GM21737 (cell line): Measurements from ENCODE around the gene ALDH1A1.
"Not testable (repeated sequence)": the region's sequence is repeated elsewhere in the genome, so short reads cannot be mapped to it uniquely, and the experiment has no call there.

Source experiments
- ATAC-seq: cut with Tn5 transposase; IDR thresholded peaks from one replicate; pipeline ENCODE4 v1.9.1; 2021; ENCODE audit warnings: mild to moderate bottlenecking, moderate library complexity; ENCODE audit not compliant: unreplicated experiment

The ALDH1A1 gene

GRCh38 chr9:72945391-72945790 is 7.5 kb downstream of the ALDH1A1 start:
- ATAC-seq = no peak

GRCh38 chr9:72943844-72944462 is 8.9 kb downstream of the ALDH1A1 start:
- ATAC-seq = no peak

GRCh38 chr9:72942451-72942850 is 10.4 kb downstream of the ALDH1A1 start:
- no peak for ATAC-seq

- ATAC-seq = not testable (repeated sequence)
Observed at GRCh38 chr9:72939581-72939980, 13.3 kb downstream of the ALDH1A1 start.

- ATAC-seq = no peak
Observed at GRCh38 chr9:72937545-72937944, 15.3 kb downstream of the ALDH1A1 start.

- ATAC-seq = no peak
Observed at GRCh38 chr9:72936679-72937078, 16.2 kb downstream of the ALDH1A1 start.

GRCh38 chr9:72936266-72936665 is 16.6 kb downstream of the ALDH1A1 start:
- ATAC-seq = no peak

GRCh38 chr9:72935595-72935994 is 17.3 kb downstream of the ALDH1A1 start:
- no peak for ATAC-seq

- ATAC-seq = no peak
Observed at GRCh38 chr9:72933730-72934665, 18.9 kb downstream of the ALDH1A1 start.

GRCh38 chr9:72932619-72933018 is 20.2 kb downstream of the ALDH1A1 start:
- ATAC-seq = no peak

- no peak for ATAC-seq
Observed at GRCh38 chr9:72931897-72932296, 21.0 kb downstream of the ALDH1A1 start.

GRCh38 chr9:72931437-72931836 is 21.4 kb downstream of the ALDH1A1 start:
- no peak for ATAC-seq

GRCh38 chr9:72930828-72931227 is 22.0 kb downstream of the ALDH1A1 start:
- no peak for ATAC-seq

GRCh38 chr9:72929542-72929941 is 23.3 kb downstream of the ALDH1A1 start:
- no peak for ATAC-seq

GRCh38 chr9:72928042-72928507 is 24.8 kb downstream of the ALDH1A1 start:
- ATAC-seq = no peak

- ATAC-seq = no peak
Observed at GRCh38 chr9:72926506-72926905, 26.3 kb downstream of the ALDH1A1 start.

- no peak for ATAC-seq
Observed at GRCh38 chr9:72925891-72926290, 27.0 kb downstream of the ALDH1A1 start.

- ATAC-seq = no peak
Observed at GRCh38 chr9:72925126-72925789, 27.6 kb downstream of the ALDH1A1 start.

GRCh38 chr9:72924154-72924790 is 28.6 kb downstream of the ALDH1A1 start:
- no peak for ATAC-seq

- ATAC-seq = no peak
Observed at GRCh38 chr9:72923077-72923476, 29.8 kb downstream of the ALDH1A1 start.
